Activated effector memory CD4-positive, alpha-beta T cell treated with Interleukin-2 at 50 U/mL for 16 hours (primary cell): Measurements from ENCODE around the gene HES5.
"Not testable (repeated sequence)": the region's sequence is repeated elsewhere in the genome, so short reads cannot be mapped to it uniquely, and the experiment has no call there.

Experiments
- DNase-seq: peaks from one replicate; pipeline ENCODE4 v3.0.0-alpha.2; 2020

The HES5 gene

DNA sequence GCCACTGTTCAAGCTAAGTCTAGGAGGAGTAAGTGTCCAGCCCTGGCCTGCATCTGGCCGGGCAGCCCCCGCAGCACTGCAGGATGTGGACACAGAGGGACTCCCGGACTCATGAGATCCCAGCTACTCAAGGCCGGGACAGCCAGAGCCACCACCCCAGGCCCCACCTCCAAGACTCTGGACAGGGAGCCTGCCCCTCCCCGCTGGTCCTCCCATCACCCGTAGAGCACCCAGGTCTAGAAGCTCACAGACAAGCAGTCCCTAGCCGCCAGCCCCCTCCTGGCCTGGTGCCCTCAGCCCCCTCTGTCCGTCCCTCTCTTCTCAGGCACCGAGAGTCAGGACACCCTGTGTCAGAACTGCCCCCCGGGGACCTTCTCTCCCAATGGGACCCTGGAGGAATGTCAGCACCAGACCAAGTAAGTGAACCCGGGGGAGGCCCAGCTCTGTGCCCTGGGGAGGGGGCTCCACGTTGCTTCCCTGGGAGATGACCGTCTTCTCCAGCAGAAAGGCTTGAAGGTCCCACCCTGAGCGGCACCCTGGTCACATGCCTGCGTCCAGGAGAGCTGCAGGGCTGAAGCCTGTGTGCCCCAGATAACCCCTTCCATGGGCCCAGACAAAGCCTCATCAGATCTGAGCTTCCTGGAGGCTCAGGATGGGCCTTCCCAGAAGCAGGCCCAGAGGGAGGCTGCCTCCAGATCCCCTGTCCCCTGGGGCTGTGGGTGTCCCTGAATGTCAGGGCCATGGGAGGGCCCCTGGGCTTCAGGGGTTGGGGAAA lies 30.4 kb upstream of the HES5 start:
- no peak for DNase-seq

DNA sequence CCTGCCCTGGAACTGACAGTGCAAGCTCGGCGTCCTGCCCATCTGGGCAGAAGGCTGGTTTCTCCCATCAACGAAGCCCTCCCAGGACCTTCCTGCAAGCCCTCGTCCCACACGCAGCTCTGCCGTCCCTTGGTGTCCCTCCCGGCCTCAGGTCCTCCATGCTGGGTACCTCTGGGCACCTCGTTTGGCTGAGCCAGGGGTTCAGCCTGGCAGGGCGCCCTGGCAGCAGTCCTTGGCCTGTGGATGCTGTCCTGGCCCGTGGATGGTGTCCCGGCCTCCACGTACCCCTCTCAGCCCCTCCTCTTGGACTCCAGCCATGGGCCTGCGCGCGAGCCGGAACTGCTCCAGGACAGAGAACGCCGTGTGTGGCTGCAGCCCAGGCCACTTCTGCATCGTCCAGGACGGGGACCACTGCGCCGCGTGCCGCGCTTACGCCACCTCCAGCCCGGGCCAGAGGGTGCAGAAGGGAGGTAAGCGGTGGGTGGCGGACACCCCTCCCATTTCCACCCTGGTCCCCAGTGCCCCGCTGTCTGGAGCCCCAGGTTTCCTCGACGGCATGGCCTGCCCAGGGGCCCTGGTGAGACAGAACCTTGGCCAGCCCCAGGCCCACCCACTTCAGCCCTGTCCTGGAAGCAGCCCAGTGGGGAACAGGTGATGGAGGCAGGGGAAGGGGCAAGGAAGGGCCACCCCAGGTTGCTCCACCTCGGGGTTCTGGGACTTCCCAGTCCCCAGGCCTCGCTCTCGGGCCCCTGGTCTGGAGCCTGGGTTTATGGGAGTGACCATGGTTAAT lies 29.6 kb upstream of the HES5 start:
- DNase-seq: no peak

DNA sequence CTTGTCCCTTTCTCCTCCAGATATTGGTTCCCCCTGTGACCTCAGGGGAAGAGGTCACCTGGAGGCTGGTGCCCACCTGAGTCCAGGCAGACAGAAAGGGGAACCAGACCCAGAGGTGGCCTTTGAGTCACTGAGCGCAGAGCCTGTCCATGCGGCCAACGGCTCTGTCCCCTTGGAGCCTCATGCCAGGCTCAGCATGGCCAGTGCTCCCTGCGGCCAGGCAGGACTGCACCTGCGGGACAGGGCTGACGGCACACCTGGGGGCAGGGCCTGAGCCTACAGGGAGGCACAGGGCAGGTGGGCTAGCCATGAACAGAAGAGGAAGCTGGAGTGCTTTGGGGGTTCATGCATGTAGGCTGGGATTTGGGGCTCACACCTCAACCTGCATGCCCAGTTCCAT lies 28.8 kb upstream of the HES5 start:
- DNase-seq: no peak

DNA sequence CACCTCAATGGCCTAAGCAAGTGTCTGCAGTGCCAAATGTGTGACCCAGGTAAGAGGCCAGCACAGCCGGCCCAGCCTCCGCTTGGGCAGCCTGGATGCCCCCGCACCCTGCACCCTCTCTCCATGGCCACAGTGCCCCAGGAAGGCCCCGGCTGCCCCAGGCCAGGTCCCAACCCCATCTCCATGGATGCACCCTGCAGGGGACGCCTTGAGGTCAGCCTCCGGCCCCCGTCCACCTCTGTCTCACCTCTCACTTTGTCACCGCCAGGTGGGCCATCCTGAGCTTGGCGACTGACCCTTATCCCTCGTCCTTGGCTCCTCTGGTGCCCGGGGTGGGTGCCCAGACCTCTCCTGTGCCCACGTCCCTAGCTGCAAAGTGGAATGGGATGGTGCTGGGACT lies 28.4 kb upstream of the HES5 start:
- DNase-seq: no peak

DNA sequence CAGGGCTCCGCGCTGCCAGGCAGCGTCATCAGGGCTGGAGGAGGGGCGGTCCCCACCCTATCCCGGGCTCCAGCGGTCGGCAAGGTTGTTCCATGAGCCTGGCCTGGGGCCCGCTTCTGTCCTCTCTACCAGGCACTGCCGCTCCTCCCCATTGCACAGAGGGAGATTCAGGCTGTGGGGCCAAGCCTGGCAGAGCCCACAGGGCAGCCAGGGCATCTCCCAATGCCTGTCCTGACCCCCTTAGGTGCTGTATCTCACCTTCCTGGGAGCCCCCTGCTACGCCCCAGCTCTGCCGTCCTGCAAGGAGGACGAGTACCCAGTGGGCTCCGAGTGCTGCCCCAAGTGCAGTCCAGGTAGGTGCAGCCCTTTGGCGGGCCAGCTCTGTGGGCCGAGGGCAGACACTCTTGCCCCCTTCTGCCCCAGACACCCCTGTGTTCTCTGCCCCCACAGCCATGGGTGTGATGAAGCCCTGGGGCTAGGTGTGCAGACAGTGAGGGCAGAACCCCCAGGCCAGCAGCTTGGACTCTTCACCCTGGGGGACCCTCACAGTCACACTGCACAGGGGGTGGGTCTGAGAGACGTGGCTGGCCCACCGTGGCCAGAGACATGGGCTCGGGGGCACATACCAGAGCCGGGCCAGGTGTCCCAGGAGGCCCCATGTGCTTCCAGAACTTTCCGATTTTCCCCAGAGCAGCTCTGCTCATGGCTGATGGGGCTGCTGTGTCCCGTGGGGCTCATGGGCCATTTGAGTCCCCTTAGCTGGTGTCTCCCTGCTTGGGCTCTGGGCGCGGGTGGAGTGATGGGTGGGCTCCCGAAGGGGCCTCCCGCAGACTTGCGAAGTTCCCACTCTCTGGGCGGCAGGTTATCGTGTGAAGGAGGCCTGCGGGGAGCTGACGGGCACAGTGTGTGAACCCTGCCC lies 27.7 kb upstream of the HES5 start:
- no peak for DNase-seq

DNA sequence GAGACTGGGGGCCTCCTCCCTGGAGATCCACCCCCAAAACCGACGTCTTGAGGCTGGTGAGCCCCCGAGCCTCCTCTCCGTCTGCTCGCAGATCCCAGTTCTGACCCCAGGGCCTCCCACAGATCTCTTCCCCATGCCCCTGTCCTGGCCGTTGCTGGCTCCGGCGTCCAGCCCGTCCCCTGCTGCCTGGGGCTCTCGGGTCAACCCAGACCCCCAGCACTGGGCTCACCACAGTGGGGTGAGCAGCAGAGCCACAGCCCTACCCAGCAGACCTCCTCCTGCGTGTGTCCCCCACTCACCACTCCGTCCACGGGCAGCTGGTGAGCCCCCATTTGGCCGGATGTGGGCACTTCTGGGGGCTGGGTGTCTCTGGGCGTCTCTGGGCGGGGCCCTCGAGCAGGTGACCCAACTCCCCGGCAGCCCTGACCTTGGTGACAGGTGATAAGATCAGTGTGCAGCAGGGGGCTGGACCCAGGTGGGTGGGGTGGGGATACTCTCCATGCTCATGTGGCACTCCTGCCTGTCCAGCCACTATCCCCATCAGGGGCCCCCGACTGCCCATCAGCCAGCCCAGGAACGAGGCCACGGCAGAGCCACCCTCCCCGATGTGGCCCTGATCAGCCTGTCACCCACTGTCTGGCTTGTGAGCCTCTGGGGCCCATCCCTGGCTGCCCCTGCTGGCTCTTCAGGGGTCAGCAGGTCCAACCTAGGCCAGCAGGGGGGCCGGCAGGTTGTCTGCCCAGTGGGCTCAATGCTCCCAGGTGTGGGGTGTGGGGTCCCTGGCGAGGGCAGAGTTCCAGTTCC lies 26.8 kb upstream of the HES5 start:
- DNase-seq: no peak

DNA sequence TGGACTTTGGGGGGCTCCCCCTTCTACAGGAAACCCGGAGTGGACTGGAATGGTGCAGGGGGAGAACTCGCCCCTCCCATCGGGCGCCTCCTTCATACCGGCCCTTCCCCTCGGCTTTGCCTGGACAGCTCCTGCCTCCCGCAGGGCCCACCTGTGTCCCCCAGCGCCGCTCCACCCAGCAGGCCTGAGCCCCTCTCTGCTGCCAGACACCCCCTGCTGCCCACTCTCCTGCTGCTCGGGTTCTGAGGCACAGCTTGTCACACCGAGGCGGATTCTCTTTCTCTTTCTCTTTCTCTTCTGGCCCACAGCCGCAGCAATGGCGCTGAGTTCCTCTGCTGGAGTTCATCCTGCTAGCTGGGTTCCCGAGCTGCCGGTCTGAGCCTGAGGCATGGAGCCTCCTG lies 26.2 kb upstream of the HES5 start, which contains the start of gene TNFRSF14:
Gene TNFRSF14 (plus strand): TSS at position 95 of the 401 bp plus-strand sequence. CDS start 294 bp downstream, at position 389.
- DNase-seq: peak; percentile 67

DNA sequence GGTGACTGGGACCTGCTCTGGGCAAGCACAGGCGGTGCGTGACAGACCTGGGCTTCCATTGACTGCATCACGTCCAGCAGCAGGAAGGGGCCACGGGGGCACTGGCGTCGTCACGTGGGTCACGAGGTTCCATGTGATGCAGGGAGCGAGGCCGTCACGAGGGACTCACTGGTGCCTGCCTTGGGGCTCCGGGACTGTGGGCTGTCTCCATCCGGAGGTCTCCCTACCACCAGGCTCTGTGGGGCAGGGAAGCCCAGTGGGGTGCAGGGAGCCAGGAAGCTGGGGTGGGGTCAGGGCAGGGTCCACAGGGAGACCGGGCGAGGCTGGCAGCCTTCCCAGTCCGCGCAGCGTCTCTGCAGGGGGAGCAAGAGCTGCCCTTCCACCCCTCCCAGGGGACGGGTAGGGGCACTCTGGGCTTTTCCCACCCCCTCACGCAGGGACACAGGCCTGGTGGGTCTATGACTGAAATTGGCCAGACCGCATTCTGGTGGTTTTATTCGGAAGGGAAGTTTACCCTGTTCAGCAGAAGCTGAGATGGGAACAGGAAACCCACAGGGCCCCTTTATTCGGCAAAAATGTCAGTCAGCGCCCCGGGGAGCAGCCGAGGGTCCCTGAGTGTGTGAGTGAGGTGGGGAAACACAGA lies 25.7 kb upstream of the HES5 start:
- peak; percentile 53 for DNase-seq

DNA sequence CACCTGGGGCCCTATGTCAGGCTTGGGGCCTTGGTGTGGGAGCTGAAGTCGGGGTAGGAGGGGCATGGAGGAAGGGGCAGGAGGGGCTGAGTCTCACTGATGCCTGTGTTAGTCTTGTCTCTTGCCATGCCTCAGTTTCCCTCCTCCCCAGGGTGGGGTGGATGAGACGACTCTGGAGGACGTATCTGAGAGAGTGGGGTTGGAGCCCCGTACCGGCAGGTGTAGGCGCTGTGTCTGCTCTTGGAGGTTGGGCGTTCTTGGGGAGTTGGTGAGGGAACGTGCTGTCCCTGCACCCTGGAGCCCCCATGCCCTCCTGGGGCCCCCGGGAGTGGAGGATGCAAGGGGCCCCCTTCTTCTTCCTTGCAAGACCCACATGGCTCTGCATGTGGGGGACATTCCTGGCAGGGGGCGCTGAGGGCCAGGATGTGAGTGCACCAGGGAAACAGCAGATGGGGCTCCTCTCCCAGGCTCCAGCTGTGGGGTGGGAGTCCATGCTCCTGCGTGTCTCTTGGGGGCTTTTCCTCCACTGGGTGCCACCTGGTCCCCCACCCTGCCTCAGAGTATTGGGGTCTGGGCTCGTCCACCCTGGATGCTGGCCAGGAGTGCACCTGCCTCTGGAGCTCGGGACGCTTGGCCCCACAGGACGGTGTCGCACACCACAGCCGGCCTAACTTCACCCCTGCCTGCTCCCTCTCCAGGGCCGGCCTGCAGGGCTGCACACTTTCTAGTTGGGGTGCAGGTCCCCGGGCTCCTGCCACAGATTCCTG lies 24.7 kb upstream of the HES5 start:
- DNase-seq: no peak

DNA sequence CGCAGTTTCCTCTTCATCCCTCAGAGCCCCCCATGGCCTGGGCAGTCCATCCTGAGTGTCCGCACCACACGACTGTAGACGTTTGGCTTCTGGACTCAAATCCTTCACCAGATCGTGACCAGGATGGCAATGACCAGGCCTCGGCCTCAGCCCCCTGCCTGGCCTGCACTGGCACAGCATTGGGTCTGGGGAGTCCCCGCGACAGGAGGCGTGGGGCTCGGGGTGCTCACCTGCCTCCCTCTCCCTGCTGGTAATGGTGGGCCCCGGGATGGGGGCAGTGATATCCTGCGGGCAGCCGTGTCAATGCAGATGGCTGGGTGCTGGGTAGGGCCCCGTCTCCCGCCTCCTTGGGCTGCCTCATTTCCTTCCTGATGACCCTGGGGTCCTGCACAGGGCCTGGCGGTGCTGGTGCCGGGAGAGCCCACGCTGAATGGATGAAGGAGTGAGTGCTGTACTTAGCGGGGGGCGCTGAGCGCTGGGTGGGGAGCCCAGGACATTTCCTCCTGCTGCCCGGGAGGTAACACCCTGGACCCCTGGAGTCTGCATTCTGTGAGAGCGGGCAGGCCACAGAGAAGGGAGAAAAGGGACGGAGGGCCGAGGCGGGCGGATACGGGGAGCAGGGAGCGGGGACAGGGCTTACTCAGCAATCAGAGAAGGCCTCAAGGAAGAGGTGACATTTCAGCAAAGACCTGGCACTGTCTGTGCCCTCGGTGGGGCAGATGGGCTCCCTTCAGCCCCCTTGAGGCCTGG lies 24.0 kb upstream of the HES5 start:
- no peak for DNase-seq

DNA sequence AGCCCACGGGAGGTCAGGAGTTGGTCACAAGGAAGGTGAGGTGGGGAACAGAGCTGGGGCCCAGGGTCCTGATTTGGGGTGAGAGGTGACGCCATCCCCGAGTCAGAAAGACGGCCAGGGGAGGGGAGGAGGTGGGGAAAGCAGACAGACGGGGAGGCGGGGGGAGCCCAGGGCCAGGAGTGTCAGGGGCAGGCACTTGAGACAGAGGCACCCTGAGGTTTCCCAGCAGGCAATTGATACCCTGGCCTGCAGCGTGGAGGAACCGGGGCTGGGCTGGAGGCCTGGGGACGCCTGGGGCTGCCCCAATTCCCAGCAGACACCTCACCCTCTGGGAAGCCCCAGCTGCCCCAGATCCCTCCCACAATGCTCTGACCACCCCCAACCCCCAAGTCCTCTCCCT lies 23.0 kb upstream of the HES5 start:
- not testable (repeated sequence) for DNase-seq

DNA sequence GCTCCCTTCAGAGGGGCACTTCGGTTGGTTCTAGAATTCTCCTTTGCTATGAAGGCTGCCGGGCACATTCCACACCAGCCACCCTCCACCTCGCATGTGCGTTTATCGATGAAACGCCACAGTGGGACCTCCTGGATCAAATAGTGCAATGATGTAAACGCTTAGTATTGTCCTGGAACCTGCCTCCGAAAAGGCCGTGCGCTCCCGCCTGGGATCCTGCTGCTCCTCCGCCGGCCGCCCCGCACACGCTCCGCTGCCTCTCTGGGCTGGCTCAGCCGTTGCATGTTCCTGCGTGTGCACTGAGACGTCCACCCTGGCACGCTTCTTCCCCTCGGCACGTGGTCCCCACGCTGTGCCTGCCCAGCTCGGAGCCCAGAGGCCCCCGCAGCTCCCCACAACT lies 22.1 kb upstream of the HES5 start:
- DNase-seq: no peak

DNA sequence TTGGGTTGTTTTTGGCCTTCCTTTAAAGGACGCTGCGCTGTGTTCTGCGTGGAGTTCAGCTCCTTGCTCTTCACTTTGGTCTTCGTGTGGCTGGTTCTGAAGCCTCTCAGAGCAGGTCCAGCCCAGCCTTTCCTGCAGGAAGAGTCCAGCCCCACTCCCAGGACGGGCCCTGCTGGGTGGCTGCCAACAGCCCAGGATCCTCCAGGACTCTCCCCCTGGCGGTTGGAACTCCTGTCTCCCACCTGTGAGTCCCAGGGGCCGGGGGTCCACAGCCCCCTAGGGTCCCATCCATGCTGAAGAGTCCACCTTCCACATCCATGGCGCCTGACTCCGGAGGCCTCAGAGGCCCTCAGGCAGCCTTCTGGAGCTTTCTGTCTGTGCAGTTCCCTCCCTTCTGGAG lies 21.5 kb upstream of the HES5 start:
- DNase-seq: not testable (repeated sequence)

DNA sequence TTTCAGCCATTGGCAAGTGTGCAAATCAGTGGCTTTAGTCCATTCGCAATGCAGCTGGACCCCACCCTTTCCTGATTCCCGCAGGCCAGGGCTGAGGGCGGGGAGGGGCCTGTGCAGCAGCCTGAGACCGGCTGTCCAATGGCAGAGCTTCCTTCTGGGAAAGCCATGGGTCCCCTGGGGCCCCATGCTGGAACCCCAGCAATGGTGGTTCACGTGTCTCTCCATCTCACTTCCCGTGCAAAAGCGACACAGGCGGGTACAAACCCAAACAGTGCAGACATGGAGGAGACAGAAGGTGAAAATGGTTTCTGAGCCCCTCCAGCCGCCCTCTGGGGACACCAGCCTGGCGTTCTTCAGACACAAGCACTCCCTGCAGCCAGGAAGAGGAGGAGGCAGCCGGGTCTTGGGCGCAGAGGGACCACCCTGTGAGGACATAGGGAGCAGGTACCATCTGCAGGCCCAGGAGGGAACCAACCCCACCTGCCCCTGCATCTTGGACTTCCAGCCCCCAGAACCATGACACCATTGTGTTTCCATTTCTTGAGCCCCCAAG lies 20.3 kb upstream of the HES5 start:
- DNase-seq: not testable (repeated sequence)

DNA sequence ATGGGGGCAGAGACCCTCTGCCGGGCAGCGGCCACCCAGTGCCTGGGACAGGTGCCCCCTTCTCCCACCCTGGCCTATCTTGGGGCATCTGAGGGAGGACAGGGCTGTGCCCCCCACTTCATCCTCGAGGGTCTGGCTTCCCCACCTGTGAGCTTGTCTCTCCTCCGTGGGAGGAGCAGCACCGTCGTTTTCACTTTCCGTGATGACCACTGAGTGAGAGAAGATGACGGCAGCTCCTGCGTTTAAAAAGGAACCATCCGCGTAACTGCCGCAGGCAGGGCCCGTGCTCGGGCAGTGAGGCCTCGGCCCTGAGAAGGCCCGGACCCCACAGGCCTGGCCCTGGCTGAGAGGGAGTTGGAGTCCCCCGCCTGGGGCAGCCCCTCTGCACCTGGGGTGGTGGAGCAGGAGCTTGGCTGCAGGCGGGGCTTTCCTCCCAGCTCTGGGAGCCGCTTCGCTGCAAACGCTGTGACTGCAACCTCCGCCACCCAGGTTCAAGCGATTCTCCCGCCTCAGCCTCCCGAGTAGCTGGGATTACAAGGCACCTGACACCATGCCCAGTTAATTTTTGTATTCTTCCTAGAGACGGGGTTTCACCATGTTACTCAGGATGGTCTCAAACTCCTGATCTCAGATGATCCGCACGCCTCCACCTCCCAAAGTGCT lies 19.4 kb upstream of the HES5 start:
- not testable (repeated sequence) for DNase-seq

DNA sequence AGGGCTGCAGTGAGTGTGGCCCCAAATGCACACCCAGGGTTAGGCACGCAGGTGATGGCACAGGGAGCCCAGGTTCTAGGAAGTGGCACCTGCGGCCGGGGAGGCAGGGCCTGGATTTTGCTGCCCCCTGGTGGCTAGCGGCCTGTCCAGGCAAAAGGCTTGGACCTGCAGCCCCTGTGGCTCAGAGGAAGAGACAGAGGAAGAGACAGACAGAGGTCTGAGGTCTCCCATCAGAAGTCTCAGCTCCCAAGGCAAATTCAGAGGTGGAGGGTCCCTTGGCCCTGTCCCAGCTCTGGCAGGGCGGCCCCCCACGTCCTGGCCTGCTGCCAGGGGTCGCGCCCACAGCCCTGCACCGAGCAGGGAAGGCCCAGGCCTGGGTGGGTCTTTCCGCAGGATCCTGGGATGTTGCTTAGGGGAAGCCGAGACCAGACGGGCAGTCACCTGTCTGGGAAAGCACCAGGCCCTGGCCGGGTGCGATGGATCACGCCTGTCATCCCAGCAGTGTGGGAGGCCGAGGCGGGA lies 18.1 kb upstream of the HES5 start:
- DNase-seq: peak; percentile 80

DNA sequence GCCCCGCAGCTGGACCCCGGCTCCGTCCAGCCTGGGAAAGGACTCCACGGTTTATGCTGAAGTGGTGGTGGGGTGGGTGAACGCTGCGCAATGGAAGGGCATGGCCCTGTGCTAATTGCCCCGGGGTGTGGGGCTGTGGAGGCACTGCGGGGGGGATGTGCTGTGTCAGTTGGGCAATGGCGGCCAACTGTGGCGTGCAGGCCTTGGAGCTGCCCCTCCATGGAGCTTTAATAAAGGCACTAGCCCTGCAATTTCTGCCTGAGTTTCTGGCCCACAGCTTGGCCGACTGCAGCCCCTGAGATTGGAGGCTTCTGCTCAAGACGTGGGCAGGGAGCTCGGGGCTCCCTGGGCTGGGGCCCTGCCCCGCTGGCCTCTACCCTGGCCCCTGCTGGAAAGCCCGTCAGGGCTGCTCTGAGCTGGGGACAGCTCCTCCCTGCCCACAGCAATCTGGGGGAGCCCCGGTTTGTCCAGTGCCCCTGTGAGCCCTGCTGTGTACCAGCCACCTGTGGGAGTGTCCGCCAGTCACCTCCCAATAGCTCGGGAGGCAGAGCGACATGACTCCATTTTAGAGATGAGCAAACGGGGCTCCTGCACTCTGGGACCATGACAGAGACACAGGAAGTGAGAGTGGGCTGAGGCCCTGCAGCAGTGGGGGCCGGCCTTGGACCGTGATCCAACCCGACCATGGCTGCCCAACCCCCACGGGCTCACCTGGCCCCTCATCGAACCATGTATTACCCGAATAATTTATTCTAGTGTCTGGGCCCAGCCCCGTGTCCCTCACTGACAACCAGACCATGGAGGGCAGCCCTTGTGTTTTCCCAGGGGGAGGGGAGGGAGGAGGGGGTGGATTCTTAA lies 17.4 kb upstream of the HES5 start:
- DNase-seq: peak; percentile 35
